Activated T-cell treated with anti-CD3 and anti-CD28 coated beads, Interleukin-2, amount 50 U/mL, for 1 hour (primary cell): ENCODE data around the gene PCDH12.
"Not testable (repeated sequence)": the region's sequence is repeated elsewhere in the genome, so short reads cannot be mapped to it uniquely, and the experiment has no call there.

Experiments used
- DNase-seq: peaks from one replicate; pipeline ENCODE4 v3.0.0-alpha.2; 2020

PCDH12 gene

GRCh38 chr5:141935538-141935937 lies 22.5 kb downstream of the PCDH12 start:
- DNase-seq: no peak

GRCh38 chr5:141934099-141934844 lies 23.7 kb downstream of the PCDH12 start:
- DNase-seq: no peak

GRCh38 chr5:141933151-141933550 lies 24.9 kb downstream of the PCDH12 start:
- DNase-seq: no peak

- no peak for DNase-seq
Observed at GRCh38 chr5:141931694-141932093, 26.3 kb downstream of the PCDH12 start.

- no peak for DNase-seq
Observed at GRCh38 chr5:141929398-141930058, 28.5 kb downstream of the PCDH12 start.

GRCh38 chr5:141928051-141928450 lies 30.0 kb downstream of the PCDH12 start:
- no peak for DNase-seq

GRCh38 chr5:141926434-141926833 lies 31.6 kb downstream of the PCDH12 start:
- DNase-seq: no peak

- DNase-seq: peak; percentile 91
Observed at GRCh38 chr5:141923448-141924313, 34.3 kb downstream of the PCDH12 start, which contains the start of gene DELE1. Gene DELE1 (plus strand): TSS chr5:141923871. CDS start chr5:141923942, 71 bp downstream.

- DNase-seq: not testable (repeated sequence)
Observed at GRCh38 chr5:141922827-141923447, 35.1 kb downstream of the PCDH12 start.

GRCh38 chr5:141920771-141921170 lies 37.2 kb downstream of the PCDH12 start:
- DNase-seq: no peak

- no peak for DNase-seq
Observed at GRCh38 chr5:141919218-141920119, 38.5 kb downstream of the PCDH12 start.

GRCh38 chr5:141917760-141918159 lies 40.2 kb downstream of the PCDH12 start:
- DNase-seq: no peak

- DNase-seq: no peak
Observed at GRCh38 chr5:141916522-141916921, 41.5 kb downstream of the PCDH12 start.

- no peak for DNase-seq
Observed at GRCh38 chr5:141915881-141916336, 42.1 kb downstream of the PCDH12 start.

- DNase-seq: no peak
Observed at GRCh38 chr5:141914797-141915196, 43.2 kb downstream of the PCDH12 start.

- DNase-seq: peak; percentile 34
Observed at GRCh38 chr5:141914199-141914743, 43.7 kb downstream of the PCDH12 start.

- no peak for DNase-seq
Observed at GRCh38 chr5:141913560-141914198, 44.3 kb downstream of the PCDH12 start.

GRCh38 chr5:141910271-141910673 lies 47.7 kb downstream of the PCDH12 start:
- DNase-seq: no peak

- no peak for DNase-seq
Observed at GRCh38 chr5:141909212-141909611, 48.8 kb downstream of the PCDH12 start.

GRCh38 chr5:141908796-141909195 lies 49.2 kb downstream of the PCDH12 start:
- no peak for DNase-seq

GRCh38 chr5:141906972-141907371 lies 51.0 kb downstream of the PCDH12 start:
- DNase-seq: no peak
